SK-N-SH treated with all-trans-retinoic acid at 6 μM for 48 hours (cell line): ENCODE measurements around the gene TGIF2.

Experiments
- ATAC-seq: fragments of 200-7000 bp; cut with Tn5 transposase; 3 replicates; pipeline ENCODE4 v1.9.1; 2020; ENCODE audit warnings: mild to moderate bottlenecking, moderate library complexity
- ARNTL ChIP-seq: fragments of 450-650 bp; formaldehyde crosslinking; IDR thresholded peaks from 2 replicates; pipeline ENCODE4 v1.5.0; 2020; ENCODE audit warnings: low read depth, mild to moderate bottlenecking, moderate library complexity, borderline replicate concordance
- BACH2 ChIP-seq: fragments of 250-450 bp; sonication (Bioruptor Pico); IDR thresholded peaks from 2 replicates; pipeline ENCODE4 v1.9.0; 2021; ENCODE audit warnings: mild to moderate bottlenecking, borderline replicate concordance
- CSDC2 ChIP-seq: fragments of 250-450 bp; sonication (Bioruptor Pico); IDR thresholded peaks from 2 replicates; pipeline ENCODE4 v1.5.0; 2020; ENCODE audit warnings: mild to moderate bottlenecking, moderate library complexity
- ESRRG ChIP-seq: fragments of 250-450 bp; sonication (Bioruptor Pico); IDR thresholded peaks from 2 replicates; pipeline ENCODE4 v1.6.1; 2021; ENCODE audit warnings: mild to moderate bottlenecking
- GLIS3 ChIP-seq: fragments of 250-450 bp; sonication (Bioruptor Pico); IDR thresholded peaks from 2 replicates; pipeline ENCODE4 v1.5.0; 2020; ENCODE audit warnings: mild to moderate bottlenecking, moderate library complexity
- ISL1 ChIP-seq: fragments of 250-450 bp; sonication (Bioruptor Pico); IDR thresholded peaks from 2 replicates; pipeline ENCODE4 v2.1.2; 2022; ENCODE audit warnings: mild to moderate bottlenecking, moderate library complexity
- OSR1 ChIP-seq: fragments of 250-450 bp; sonication (Bioruptor Pico); IDR thresholded peaks from 2 replicates; pipeline ENCODE4 v1.8.0; 2022; ENCODE audit warnings: moderate library complexity, mild to moderate bottlenecking, inconsistent platforms
- PPARA ChIP-seq: fragments of 250-450 bp; sonication (Bioruptor Pico); IDR thresholded peaks from 2 replicates; pipeline ENCODE4 v1.5.0; 2020; ENCODE audit warnings: mild to moderate bottlenecking, borderline replicate concordance
- RARB ChIP-seq: fragments of 250-450 bp; sonication (Bioruptor Pico); IDR thresholded peaks from 2 replicates; pipeline ENCODE4 v1.8.0; 2021; ENCODE audit warnings: mild to moderate bottlenecking, moderate library complexity
- SNAI2 ChIP-seq: fragments of 250-450 bp; sonication (Bioruptor Pico); IDR thresholded peaks from 2 replicates; pipeline ENCODE4 v1.5.0; 2020; ENCODE audit warnings: mild to moderate bottlenecking, moderate library complexity
- TCF4 ChIP-seq: fragments of 250-450 bp; sonication (Bioruptor Pico); IDR thresholded peaks from 2 replicates; pipeline ENCODE4 v1.8.0; 2021; ENCODE audit warnings: mild to moderate bottlenecking, moderate library complexity, borderline replicate concordance
- TOX ChIP-seq: fragments of 250-450 bp; sonication (Bioruptor Pico); IDR thresholded peaks from 2 replicates; pipeline ENCODE4 v1.8.0; 2021; ENCODE audit warnings: mild to moderate bottlenecking, moderate library complexity, borderline replicate concordance
- ZC3H10 ChIP-seq: fragments of 250-450 bp; sonication (Bioruptor Pico); IDR thresholded peaks from 2 replicates; pipeline ENCODE4 v1.5.1; 2021; ENCODE audit warnings: mild to moderate bottlenecking, moderate library complexity
- ZFP3 ChIP-seq: fragments of 250-450 bp; sonication (Bioruptor Pico); IDR thresholded peaks from 2 replicates; pipeline ENCODE4 v1.5.0; 2020; ENCODE audit warnings: mild to moderate bottlenecking, moderate library complexity
- ZFP30 ChIP-seq: fragments of 450-650 bp; formaldehyde crosslinking; IDR thresholded peaks from 2 replicates; pipeline ENCODE4 v1.5.0; 2022; ENCODE audit warnings: mild to moderate bottlenecking, moderate library complexity
- ZNF565 ChIP-seq: fragments of 450-650 bp; formaldehyde crosslinking; conservative IDR thresholded peaks from 2 replicates; pipeline ENCODE4 v1.5.0; 2020; ENCODE audit warnings: low read depth, mild to moderate bottlenecking, moderate library complexity
- ZNF70 ChIP-seq: fragments of 450-650 bp; formaldehyde crosslinking; IDR thresholded peaks from 2 replicates; pipeline ENCODE4 v1.5.0; 2020; ENCODE audit warnings: mild to moderate bottlenecking, moderate library complexity
- ZNF8 ChIP-seq: fragments of 450-650 bp; formaldehyde crosslinking; IDR thresholded peaks from 2 replicates; pipeline ENCODE4 v1.5.0; 2020; ENCODE audit warnings: mild to moderate bottlenecking, moderate library complexity
- TF ChIP-seq, protein P1 (sequence below): fragments of 250-450 bp; sonication (Bioruptor Pico); IDR thresholded peaks from 2 replicates; pipeline ENCODE4 v1.8.0; 2021; ENCODE audit warnings: low read depth, mild to moderate bottlenecking, moderate library complexity, borderline replicate concordance
- TF ChIP-seq, protein P2 (sequence below): fragments of 250-450 bp; sonication (Bioruptor Pico); IDR thresholded peaks from 2 replicates; pipeline ENCODE4 v1.5.1; 2021; ENCODE audit warnings: mild to moderate bottlenecking, moderate library complexity
- TF ChIP-seq, protein P3 (sequence below): fragments of 250-450 bp; sonication (Bioruptor Pico); IDR thresholded peaks from 2 replicates; pipeline ENCODE4 v1.8.0; 2020; ENCODE audit warnings: mild to moderate bottlenecking, moderate library complexity, borderline replicate concordance
- TF ChIP-seq, protein P4 (sequence below): fragments of 250-450 bp; sonication (Bioruptor Pico); IDR thresholded peaks from 2 replicates; pipeline ENCODE4 v1.5.0; 2020; ENCODE audit warnings: mild to moderate bottlenecking, moderate library complexity

Gene TGIF2

DNA sequence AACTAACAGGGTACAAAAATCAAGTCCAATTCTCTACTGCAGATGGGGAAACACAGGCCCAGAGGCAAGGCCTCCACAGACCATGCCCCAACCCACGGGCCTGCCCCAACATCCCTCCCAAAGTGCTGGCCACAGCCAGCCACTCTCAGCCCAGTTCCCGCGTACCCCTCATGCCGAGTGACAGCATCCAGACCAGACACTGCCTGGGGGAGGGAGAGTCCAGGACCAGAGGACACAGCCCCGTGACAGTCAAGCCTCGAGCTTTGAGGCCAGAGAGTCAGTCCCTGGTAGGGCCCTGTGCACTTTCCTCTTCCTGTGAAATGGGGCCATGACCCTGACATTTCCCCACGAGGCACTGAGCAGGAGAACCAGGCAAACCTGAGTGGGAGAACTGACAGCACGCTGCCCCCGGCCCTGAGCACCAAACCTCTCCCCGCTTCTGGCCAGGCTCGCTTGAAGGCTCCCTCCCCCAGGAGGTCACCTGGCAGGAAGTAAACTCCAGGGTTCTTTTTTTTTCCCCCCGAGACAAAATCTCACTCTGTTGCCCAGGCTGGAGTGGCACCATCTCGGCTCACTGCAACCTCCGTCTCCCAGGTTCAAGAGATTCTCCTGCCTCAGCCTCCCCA lies 27.2 kb upstream of the TGIF2 start:
- TF ChIP-seq RARB (no peak), ARNTL (no peak), CSDC2 (CRISPR knock-in tag) (no peak), TOX (CRISPR knock-in tag) (no peak), ISL1 (CRISPR knock-in tag) (no peak), BACH2 (no peak), ZFP3 (CRISPR knock-in tag) (no peak), TCF4 (CRISPR knock-in tag) (no peak), ZNF8 (no peak), PPARA (CRISPR knock-in tag) (no peak), ESRRG (no peak), GLIS3 (CRISPR knock-in tag) (no peak), SNAI2 (CRISPR knock-in tag) (no peak), ZFP30 (CRISPR knock-in tag) (no peak)
- TF ChIP-seq, protein P1, sequence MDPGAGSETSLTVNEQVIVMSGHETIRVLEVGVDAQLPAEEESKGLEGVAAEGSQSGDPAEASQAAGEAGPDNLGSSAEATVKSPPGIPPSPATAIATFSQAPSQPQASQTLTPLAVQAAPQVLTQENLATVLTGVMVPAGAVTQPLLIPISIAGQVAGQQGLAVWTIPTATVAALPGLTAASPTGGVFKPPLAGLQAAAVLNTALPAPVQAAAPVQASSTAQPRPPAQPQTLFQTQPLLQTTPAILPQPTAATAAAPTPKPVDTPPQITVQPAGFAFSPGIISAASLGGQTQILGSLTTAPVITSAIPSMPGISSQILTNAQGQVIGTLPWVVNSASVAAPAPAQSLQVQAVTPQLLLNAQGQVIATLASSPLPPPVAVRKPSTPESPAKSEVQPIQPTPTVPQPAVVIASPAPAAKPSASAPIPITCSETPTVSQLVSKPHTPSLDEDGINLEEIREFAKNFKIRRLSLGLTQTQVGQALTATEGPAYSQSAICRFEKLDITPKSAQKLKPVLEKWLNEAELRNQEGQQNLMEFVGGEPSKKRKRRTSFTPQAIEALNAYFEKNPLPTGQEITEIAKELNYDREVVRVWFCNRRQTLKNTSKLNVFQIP = no peak
- TF ChIP-seq, protein P2, sequence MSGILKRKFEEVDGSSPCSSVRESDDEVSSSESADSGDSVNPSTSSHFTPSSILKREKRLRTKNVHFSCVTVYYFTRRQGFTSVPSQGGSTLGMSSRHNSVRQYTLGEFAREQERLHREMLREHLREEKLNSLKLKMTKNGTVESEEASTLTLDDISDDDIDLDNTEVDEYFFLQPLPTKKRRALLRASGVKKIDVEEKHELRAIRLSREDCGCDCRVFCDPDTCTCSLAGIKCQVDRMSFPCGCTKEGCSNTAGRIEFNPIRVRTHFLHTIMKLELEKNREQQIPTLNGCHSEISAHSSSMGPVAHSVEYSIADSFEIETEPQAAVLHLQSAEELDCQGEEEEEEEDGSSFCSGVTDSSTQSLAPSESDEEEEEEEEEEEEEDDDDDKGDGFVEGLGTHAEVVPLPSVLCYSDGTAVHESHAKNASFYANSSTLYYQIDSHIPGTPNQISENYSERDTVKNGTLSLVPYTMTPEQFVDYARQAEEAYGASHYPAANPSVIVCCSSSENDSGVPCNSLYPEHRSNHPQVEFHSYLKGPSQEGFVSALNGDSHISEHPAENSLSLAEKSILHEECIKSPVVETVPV (CRISPR knock-in tag) = no peak
- TF ChIP-seq, protein P3, sequence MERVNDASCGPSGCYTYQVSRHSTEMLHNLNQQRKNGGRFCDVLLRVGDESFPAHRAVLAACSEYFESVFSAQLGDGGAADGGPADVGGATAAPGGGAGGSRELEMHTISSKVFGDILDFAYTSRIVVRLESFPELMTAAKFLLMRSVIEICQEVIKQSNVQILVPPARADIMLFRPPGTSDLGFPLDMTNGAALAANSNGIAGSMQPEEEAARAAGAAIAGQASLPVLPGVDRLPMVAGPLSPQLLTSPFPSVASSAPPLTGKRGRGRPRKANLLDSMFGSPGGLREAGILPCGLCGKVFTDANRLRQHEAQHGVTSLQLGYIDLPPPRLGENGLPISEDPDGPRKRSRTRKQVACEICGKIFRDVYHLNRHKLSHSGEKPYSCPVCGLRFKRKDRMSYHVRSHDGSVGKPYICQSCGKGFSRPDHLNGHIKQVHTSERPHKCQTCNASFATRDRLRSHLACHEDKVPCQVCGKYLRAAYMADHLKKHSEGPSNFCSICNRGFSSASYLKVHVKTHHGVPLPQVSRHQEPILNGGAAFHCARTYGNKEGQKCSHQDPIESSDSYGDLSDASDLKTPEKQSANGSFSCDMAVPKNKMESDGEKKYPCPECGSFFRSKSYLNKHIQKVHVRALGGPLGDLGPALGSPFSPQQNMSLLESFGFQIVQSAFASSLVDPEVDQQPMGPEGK (CRISPR knock-in tag) = no peak
- no peak for ATAC-seq

DNA sequence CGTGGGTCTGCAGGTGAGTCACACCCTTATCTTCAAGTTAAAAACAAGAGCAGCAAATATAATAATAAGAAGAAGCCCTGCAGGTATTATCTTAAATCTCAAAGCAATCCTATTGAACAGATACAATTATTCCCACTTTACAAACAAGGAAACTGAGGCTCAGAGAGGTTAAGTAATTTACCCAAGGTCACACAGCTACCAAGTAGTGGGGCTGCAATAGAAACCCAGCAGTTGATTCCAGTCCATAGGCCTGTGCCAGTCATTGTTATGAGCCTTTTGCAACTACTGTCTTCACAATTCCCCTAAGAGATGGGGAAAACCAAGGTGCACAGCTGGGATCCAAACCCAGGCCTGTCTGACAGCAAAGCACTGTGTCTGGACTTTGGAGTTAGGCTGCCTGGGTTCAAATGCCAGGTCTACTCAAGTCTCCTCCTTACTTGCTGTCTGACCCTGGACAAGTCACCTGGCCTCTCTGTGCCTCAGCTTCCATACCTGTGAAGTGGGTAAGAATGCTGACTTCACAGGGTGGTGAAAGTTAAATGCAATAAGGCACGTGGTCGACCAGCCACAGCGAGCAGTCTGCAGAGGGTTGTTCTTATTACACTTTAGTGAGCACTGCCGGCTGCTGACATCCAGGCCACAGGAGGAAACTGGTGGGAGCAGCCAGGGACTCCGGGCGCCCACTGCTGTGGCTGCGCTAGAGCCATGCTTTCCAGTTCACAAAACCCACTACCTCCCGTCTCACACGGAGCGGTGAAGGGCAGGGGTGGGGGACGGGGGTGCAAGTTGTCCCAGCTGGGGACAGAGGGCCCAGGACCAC lies 26.0 kb upstream of the TGIF2 start:
- TF ChIP-seq TOX (CRISPR knock-in tag) = no peak
- no peak for ATAC-seq

DNA sequence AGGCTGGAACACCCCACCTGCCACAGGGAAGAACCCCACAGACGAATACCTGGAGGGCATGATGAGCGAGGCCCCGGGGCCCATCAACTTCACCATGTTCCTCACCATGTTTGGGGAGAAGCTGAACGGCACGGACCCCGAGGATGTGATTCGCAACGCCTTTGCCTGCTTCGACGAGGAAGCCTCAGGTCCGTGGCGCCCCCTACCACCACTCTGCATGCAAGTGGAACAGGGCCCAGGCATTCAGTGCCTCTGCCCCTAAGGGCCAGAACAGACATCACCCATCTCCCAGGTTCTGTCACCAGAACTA lies 25.4 kb upstream of the TGIF2 start:
- TF ChIP-seq, protein P1 = no peak
- TF ChIP-seq ZNF70 (CRISPR knock-in tag) (no peak), ZFP30 (CRISPR knock-in tag) (no peak), ESRRG (no peak), TOX (CRISPR knock-in tag) (no peak), OSR1 (no peak), RARB (no peak), ZNF8 (no peak), ZFP3 (CRISPR knock-in tag) (no peak), ARNTL (no peak), TCF4 (CRISPR knock-in tag) (no peak), GLIS3 (CRISPR knock-in tag) (no peak), PPARA (CRISPR knock-in tag) (no peak), ZC3H10 (CRISPR knock-in tag) (no peak), SNAI2 (CRISPR knock-in tag) (no peak), ZNF565 (CRISPR knock-in tag) (no peak), ISL1 (CRISPR knock-in tag) (no peak)
- TF ChIP-seq, protein P3 (CRISPR knock-in tag) = no peak
- TF ChIP-seq, protein P4, sequence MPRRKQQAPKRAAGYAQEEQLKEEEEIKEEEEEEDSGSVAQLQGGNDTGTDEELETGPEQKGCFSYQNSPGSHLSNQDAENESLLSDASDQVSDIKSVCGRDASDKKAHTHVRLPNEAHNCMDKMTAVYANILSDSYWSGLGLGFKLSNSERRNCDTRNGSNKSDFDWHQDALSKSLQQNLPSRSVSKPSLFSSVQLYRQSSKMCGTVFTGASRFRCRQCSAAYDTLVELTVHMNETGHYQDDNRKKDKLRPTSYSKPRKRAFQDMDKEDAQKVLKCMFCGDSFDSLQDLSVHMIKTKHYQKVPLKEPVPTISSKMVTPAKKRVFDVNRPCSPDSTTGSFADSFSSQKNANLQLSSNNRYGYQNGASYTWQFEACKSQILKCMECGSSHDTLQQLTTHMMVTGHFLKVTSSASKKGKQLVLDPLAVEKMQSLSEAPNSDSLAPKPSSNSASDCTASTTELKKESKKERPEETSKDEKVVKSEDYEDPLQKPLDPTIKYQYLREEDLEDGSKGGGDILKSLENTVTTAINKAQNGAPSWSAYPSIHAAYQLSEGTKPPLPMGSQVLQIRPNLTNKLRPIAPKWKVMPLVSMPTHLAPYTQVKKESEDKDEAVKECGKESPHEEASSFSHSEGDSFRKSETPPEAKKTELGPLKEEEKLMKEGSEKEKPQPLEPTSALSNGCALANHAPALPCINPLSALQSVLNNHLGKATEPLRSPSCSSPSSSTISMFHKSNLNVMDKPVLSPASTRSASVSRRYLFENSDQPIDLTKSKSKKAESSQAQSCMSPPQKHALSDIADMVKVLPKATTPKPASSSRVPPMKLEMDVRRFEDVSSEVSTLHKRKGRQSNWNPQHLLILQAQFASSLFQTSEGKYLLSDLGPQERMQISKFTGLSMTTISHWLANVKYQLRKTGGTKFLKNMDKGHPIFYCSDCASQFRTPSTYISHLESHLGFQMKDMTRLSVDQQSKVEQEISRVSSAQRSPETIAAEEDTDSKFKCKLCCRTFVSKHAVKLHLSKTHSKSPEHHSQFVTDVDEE (CRISPR knock-in tag) = no peak
- ATAC-seq = no peak
